Left ventricle myocardium inferior (tissue), 1 donor: ENCODE data around the gene HAUS3. TPM values are rescaled to one million over a fixed set of nuclear protein-coding genes. Genes with fewer than 3 reads are reported as not detected.

Source experiments
- DNase-seq: peaks from one replicate; pipeline ENCODE4 v3.0.0-alpha.2; 2020
- H3K27ac ChIP-seq: fragments of 200-600 bp; replicated peaks from 2 replicates; pipeline ENCODE4 v1.8.0; 2021
- H3K27me3 ChIP-seq: fragments of 200-600 bp; 2 replicates; pipeline ENCODE4 v1.8.0; 2021; ENCODE audit warnings: low read depth
- H3K36me3 ChIP-seq: fragments of 200-600 bp; 2 replicates; pipeline ENCODE4 v1.8.0; 2021
- H3K4me1 ChIP-seq: fragments of 200-600 bp; 2 replicates; pipeline ENCODE4 v1.8.0; 2021
- H3K4me3 ChIP-seq: fragments of 200-600 bp; 2 replicates; pipeline ENCODE4 v1.8.0; 2021; ENCODE audit warnings: mild to moderate bottlenecking, moderate library complexity
- H3K9me3 ChIP-seq: fragments of 200-600 bp; replicated peaks from 2 replicates; pipeline ENCODE4 v1.8.0; 2021
- CTCF ChIP-seq: fragments of 200-600 bp; IDR thresholded peaks from 2 replicates; pipeline ENCODE4 v1.8.0; 2021; ENCODE audit warnings: antibody characterized with exemption, mild to moderate bottlenecking, borderline replicate concordance
- intact Hi-C: fragments of 100-400 bp; cut with micrococcal nuclease; formaldehyde crosslinking; loops from one replicate; pipeline ENCODE4 v1.11.0; 2022
- total RNA-seq: library from RNA; stranded (reverse); fragmentation: NEBNext Ultra II Directional; extraction: Animal tissue kit (Norgen Biotek cat#: 25700); gene quantifications from one replicate; pipeline ENCODE4 v1.2.1, GENCODE V29; 2021
- donor health status: DM: no; HTN: yes; CAD: no; lungs with severe emphysema.

The HAUS3 gene
- total RNA-seq, 1 donor from 2014 or later, result 6.4 TPM

GRCh38 chr4:2266821-2267220 is 24.9 kb upstream of the HAUS3 start:
- Histone ChIP-seq H3K27me3 (no peaks in the 10 kb centered on the region), H3K4me1 (peaks cover 66% of the 10 kb centered on the region), H3K9me3 (no peaks in the 10 kb centered on the region), H3K36me3 (peaks cover 6% of the 10 kb centered on the region), H3K4me3 (no peak overlapping the region), H3K27ac (peak overlapping the region; percentile 76)
- intact Hi-C loops, result no loop called here
- DNase-seq, result no peak
- no peak for TF ChIP-seq CTCF

GRCh38 chr4:2266181-2266580 is 24.3 kb upstream of the HAUS3 start:
- H3K27me3 ChIP-seq, result no peaks in the 10 kb centered on the region
- peaks cover 6% of the 10 kb centered on the region for H3K36me3 ChIP-seq
- intact Hi-C loops, result no loop called here
- DNase-seq, result peak; percentile 85
- H3K27ac ChIP-seq, result peak overlapping the region; percentile 76
- TF ChIP-seq CTCF, result no peak
- H3K4me1 ChIP-seq, result peaks cover 69% of the 10 kb centered on the region
- H3K9me3 ChIP-seq, result no peaks in the 10 kb centered on the region
- H3K4me3 ChIP-seq, result peak overlapping the region; percentile 9

- peak overlapping the region; percentile 76 for H3K27ac ChIP-seq
- intact Hi-C loops, result no loop called here
- DNase-seq, result no peak
- no peaks in the 10 kb centered on the region for H3K9me3 ChIP-seq
- H3K4me3 ChIP-seq, result peak overlapping the region; percentile 9
- no peaks in the 10 kb centered on the region for H3K27me3 ChIP-seq
- H3K4me1 ChIP-seq, result peaks cover 77% of the 10 kb centered on the region
- peaks cover under 1% of the 10 kb centered on the region for H3K36me3 ChIP-seq
- no peak for TF ChIP-seq CTCF
These were observed 23.5 kb upstream of the HAUS3 start for GRCh38 chr4:2265113-2266110.

GRCh38 chr4:2264481-2265041 is 22.6 kb upstream of the HAUS3 start:
- no peaks in the 10 kb centered on the region for H3K36me3 ChIP-seq
- no peaks in the 10 kb centered on the region for H3K9me3 ChIP-seq
- no peaks in the 10 kb centered on the region for H3K27me3 ChIP-seq
- TF ChIP-seq CTCF, result no peak
- H3K4me1 ChIP-seq, result peaks cover 81% of the 10 kb centered on the region
- no peak overlapping the region for H3K4me3 ChIP-seq
- peak overlapping the region; percentile 76 for H3K27ac ChIP-seq
- DNase-seq, result no peak
- intact Hi-C loops, result no loop called here

- Histone ChIP-seq H3K4me3 (no peak overlapping the region), H3K9me3 (no peaks in the 10 kb centered on the region), H3K36me3 (no peaks in the 10 kb centered on the region), H3K4me1 (peaks cover 81% of the 10 kb centered on the region), H3K27ac (no peak overlapping the region), H3K27me3 (no peaks in the 10 kb centered on the region)
- intact Hi-C loops, result no loop called here
- peak; percentile 4 for DNase-seq
- no peak for TF ChIP-seq CTCF
These were observed 22.0 kb upstream of the HAUS3 start for GRCh38 chr4:2263926-2264321.
